Neural progenitor cell (in vitro differentiated cells): ENCODE data around the gene SKOR1. TPM values are rescaled to one million over a fixed set of nuclear protein-coding genes. Genes with fewer than 3 reads are reported as not detected.

ENCODE experiments used
- DNase-seq: peaks from one replicate; pipeline ENCODE4 v3.0.0-alpha.2; 2016; ENCODE audit warnings: low spot score
- H2AFZ ChIP-seq: fragments of 200-600 bp; sonication (generic); replicated peaks from 2 replicates; pipeline ENCODE4 v1.6.1; 2016; ENCODE audit warnings: antibody characterized with exemption
- H3F3A ChIP-seq: fragments of 200-600 bp; sonication (generic); 2 replicates; pipeline ENCODE4 v1.6.1; 2016; ENCODE audit warnings: antibody characterized with exemption, low read depth
- H3K27ac ChIP-seq: fragments of 200-600 bp; sonication (generic); 2 replicates; pipeline ENCODE4 v1.5.1; 2016; ENCODE audit warnings: mild to moderate bottlenecking
- H3K27me3 ChIP-seq: fragments of 200-600 bp; sonication (generic); 2 replicates; pipeline ENCODE4 v1.6.1; 2016; ENCODE audit warnings: mild to moderate bottlenecking, moderate library complexity
- H3K36me3 ChIP-seq: fragments of 200-600 bp; sonication (generic); 2 replicates; pipeline ENCODE4 v1.5.1; 2016
- H3K4me1 ChIP-seq: fragments of 200-600 bp; sonication (generic); 2 replicates; pipeline ENCODE4 v1.6.1; 2016; ENCODE audit warnings: mixed run types
- H3K4me2 ChIP-seq: fragments of 200-600 bp; sonication (generic); 2 replicates; pipeline ENCODE4 v1.6.1; 2016
- H3K4me3 ChIP-seq: fragments of 200-600 bp; sonication (generic); 2 replicates; pipeline ENCODE4 v1.5.1; 2016
- H3K79me2 ChIP-seq: fragments of 200-600 bp; sonication (generic); 2 replicates; pipeline ENCODE4 v1.6.1; 2016; ENCODE audit warnings: low read depth
- H3K9ac ChIP-seq: fragments of 200-600 bp; sonication (generic); 2 replicates; pipeline ENCODE4 v1.6.1; 2016
- H3K9me3 ChIP-seq: fragments of 200-600 bp; sonication (generic); 2 replicates; pipeline ENCODE4 v1.5.1; 2016; ENCODE audit warnings: low read depth
- H4K20me1 ChIP-seq: fragments of 200-600 bp; sonication (generic); 2 replicates; pipeline ENCODE4 v1.6.1; 2016; ENCODE audit warnings: low read depth
- H3K27ac Mint-ChIP-seq: 3 replicates; pipeline ENCODE4 v1.8.0; 2021; ENCODE audit warnings: mixed read lengths
- H3K27me3 Mint-ChIP-seq: 2 replicates; pipeline ENCODE4 v1.8.0; 2022; ENCODE audit warnings: low read depth, mild to moderate bottlenecking, inconsistent platforms, moderate library complexity, mixed read lengths; ENCODE audit not compliant: insufficient read depth
- H3K36me3 Mint-ChIP-seq: 3 replicates; pipeline ENCODE4 v1.8.0; 2021; ENCODE audit warnings: mixed read lengths
- H3K4me1 Mint-ChIP-seq: 3 replicates; pipeline ENCODE4 v1.8.0; 2021; ENCODE audit warnings: mixed read lengths
- H3K4me3 Mint-ChIP-seq: 3 replicates; pipeline ENCODE4 v1.8.0; 2021; ENCODE audit warnings: mild to moderate bottlenecking, moderate library complexity, mixed read lengths
- H3K9me3 Mint-ChIP-seq: 3 replicates; pipeline ENCODE4 v1.8.0; 2020; ENCODE audit warnings: mixed read lengths
- EZH2 ChIP-seq: fragments of 200-600 bp; sonication (generic); IDR thresholded peaks from 2 replicates; pipeline ENCODE4 v1.6.1; 2017; ENCODE audit warnings: antibody characterized with exemption, mild to moderate bottlenecking, moderate library complexity
- EZH2phosphoT487 ChIP-seq: fragments of 200-600 bp; sonication (generic); IDR thresholded peaks from 2 replicates; pipeline ENCODE4 v1.6.1; 2017; ENCODE audit warnings: antibody characterized with exemption
- total RNA-seq: library from RNA; depleted of rRNA; stranded (reverse); fragments of >200 nt; gene quantifications from 2 replicates; pipeline ENCODE4 v1.2.3, GENCODE V29; 2015; ENCODE audit warnings: low replicate concordance
- TF ChIP-seq, protein P1 (sequence below): fragments of 200-600 bp; sonication (generic); IDR thresholded peaks from 2 replicates; pipeline ENCODE4 v1.5.1; 2017; ENCODE audit warnings: antibody characterized with exemption, mild to moderate bottlenecking

Gene SKOR1
- total RNA-seq, 1 donor from 2014 or later, result 0.51 TPM

DNA sequence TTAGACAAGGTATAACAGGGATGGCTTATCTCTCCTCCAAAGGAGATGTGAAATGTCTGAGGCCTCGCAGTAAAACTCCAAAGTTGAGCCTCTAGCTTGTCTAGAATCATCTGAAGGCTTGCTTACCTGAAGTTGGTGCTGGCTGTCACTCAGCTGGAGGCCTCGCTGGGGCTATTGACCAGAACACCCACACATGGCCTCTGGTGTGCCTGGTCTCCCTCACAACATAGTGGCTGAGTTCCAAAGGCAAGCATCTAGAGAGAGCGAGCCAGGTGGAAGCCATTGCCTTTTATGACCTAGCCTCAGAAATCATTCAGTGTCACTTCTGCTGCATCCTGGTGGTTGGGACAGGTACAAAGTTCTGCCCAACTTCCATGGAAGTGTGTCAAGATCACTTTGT is 31.9 kb downstream of the SKOR1 start:
- H3K4me3 Mint-ChIP-seq, result no peak overlapping the region
- no peaks in the 10 kb centered on the region for H3F3A ChIP-seq
- no peaks in the 10 kb centered on the region for H3K79me2 ChIP-seq
- H3K9ac ChIP-seq, result no peak overlapping the region
- peaks cover 16% of the 10 kb centered on the region for H3K27me3 Mint-ChIP-seq
- peaks cover 3% of the 10 kb centered on the region for H3K4me1 ChIP-seq
- no peaks in the 10 kb centered on the region for H3K36me3 ChIP-seq
- H3K27ac ChIP-seq, result no peak overlapping the region
- H3K36me3 Mint-ChIP-seq, result no peaks in the 10 kb centered on the region
- TF ChIP-seq EZH2 (no peak), EZH2phosphoT487 (no peak)
- TF ChIP-seq, protein P1, sequence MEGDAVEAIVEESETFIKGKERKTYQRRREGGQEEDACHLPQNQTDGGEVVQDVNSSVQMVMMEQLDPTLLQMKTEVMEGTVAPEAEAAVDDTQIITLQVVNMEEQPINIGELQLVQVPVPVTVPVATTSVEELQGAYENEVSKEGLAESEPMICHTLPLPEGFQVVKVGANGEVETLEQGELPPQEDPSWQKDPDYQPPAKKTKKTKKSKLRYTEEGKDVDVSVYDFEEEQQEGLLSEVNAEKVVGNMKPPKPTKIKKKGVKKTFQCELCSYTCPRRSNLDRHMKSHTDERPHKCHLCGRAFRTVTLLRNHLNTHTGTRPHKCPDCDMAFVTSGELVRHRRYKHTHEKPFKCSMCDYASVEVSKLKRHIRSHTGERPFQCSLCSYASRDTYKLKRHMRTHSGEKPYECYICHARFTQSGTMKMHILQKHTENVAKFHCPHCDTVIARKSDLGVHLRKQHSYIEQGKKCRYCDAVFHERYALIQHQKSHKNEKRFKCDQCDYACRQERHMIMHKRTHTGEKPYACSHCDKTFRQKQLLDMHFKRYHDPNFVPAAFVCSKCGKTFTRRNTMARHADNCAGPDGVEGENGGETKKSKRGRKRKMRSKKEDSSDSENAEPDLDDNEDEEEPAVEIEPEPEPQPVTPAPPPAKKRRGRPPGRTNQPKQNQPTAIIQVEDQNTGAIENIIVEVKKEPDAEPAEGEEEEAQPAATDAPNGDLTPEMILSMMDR, result no peak
- no peaks in the 10 kb centered on the region for H3K27me3 ChIP-seq
- H4K20me1 ChIP-seq, result no peaks in the 10 kb centered on the region
- no peak overlapping the region for H3K4me2 ChIP-seq
- H2AFZ ChIP-seq, result no peak overlapping the region
- no peak for DNase-seq
- no peak overlapping the region for H3K27ac Mint-ChIP-seq
- no peaks in the 10 kb centered on the region for H3K9me3 ChIP-seq
- H3K4me3 ChIP-seq, result no peak overlapping the region
- H3K9me3 Mint-ChIP-seq, result no peaks in the 10 kb centered on the region
- H3K4me1 Mint-ChIP-seq, result peaks cover 47% of the 10 kb centered on the region

DNA sequence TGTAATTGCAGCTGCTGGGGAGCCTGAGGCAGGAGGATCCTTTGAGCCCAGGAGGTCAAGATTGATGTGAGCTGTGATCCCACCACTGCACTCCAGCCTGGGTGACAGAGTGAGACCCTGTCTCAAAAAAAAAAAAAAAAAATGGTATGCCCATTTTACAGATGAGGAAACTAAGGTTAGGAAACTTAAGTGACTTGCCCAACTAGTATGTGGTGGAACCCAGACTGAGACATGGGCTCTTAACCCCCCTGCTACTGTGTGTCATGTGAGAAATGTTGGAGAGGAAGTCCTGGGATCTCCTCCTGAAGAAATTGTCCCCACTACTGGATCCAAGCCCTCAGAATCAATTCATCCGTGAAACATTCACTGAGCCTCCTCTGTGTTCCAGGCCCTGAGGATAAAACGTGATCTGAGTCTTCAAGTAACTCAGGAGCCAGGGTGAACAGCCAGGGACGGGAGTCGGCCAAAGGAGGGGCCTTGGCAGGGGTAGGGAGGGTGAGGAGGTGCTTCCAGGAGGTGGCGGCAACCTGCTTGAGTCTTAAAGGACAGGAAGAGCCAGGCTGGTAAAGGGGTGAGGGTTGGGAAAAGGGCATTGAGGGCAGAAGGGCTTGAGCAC is 34.1 kb downstream of the SKOR1 start:
- peak overlapping the region; percentile 50 for H3K27ac Mint-ChIP-seq
- Histone ChIP-seq H3K36me3 (no peaks in the 10 kb centered on the region), H3K4me1 (peaks cover 9% of the 10 kb centered on the region), H3K4me2 (no peak overlapping the region), H3K9ac (no peak overlapping the region), H3K27me3 (no peaks in the 10 kb centered on the region), H4K20me1 (no peaks in the 10 kb centered on the region), H3K9me3 (no peaks in the 10 kb centered on the region), H3K4me3 (no peak overlapping the region), H3K27ac (no peak overlapping the region), H3K79me2 (no peaks in the 10 kb centered on the region), H2AFZ (no peak overlapping the region), H3F3A (peaks cover 17% of the 10 kb centered on the region)
- H3K27me3 Mint-ChIP-seq, result peaks cover 21% of the 10 kb centered on the region
- no peak overlapping the region for H3K4me3 Mint-ChIP-seq
- H3K4me1 Mint-ChIP-seq, result peaks cover 47% of the 10 kb centered on the region
- no peak for DNase-seq
- no peaks in the 10 kb centered on the region for H3K36me3 Mint-ChIP-seq
- TF ChIP-seq EZH2phosphoT487 (no peak), EZH2 (no peak)
- TF ChIP-seq, protein P1, result no peak
- no peaks in the 10 kb centered on the region for H3K9me3 Mint-ChIP-seq

DNA sequence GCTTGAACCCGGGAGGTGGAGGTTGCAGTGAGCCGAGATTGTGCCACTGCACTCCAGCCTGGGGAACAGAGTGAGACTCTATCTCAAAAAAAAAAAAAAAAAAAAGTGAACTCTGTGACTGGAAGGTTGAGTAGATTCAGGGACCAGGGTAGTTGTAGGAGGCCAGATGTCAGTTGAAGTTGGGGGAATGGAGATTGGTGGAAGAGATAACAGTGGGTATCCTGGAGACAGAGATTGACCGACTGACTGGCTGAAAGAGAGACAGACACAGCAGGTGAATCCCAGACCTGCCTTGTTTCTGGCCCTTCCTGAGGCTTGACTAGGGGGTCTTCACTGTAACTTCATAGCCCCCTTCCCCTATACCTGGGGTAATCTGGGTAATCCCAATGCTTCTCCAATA is 36.7 kb downstream of the SKOR1 start:
- H3K9me3 Mint-ChIP-seq, result no peaks in the 10 kb centered on the region
- peaks cover 41% of the 10 kb centered on the region for H3F3A ChIP-seq
- no peaks in the 10 kb centered on the region for H3K36me3 ChIP-seq
- H3K4me2 ChIP-seq, result no peak overlapping the region
- peaks cover 24% of the 10 kb centered on the region for H3K27me3 Mint-ChIP-seq
- no peak for DNase-seq
- TF ChIP-seq, protein P1, result no peak
- TF ChIP-seq EZH2 (no peak), EZH2phosphoT487 (no peak)
- no peak overlapping the region for H3K4me3 Mint-ChIP-seq
- no peaks in the 10 kb centered on the region for H3K9me3 ChIP-seq
- H3K27ac Mint-ChIP-seq, result no peak overlapping the region
- no peaks in the 10 kb centered on the region for H3K79me2 ChIP-seq
- no peaks in the 10 kb centered on the region for H3K36me3 Mint-ChIP-seq
- no peak overlapping the region for H3K27ac ChIP-seq
- H3K9ac ChIP-seq, result no peak overlapping the region
- H4K20me1 ChIP-seq, result no peaks in the 10 kb centered on the region
- no peak overlapping the region for H3K4me3 ChIP-seq
- peaks cover 50% of the 10 kb centered on the region for H3K4me1 Mint-ChIP-seq
- no peak overlapping the region for H2AFZ ChIP-seq
- H3K27me3 ChIP-seq, result no peaks in the 10 kb centered on the region
- H3K4me1 ChIP-seq, result peaks cover 26% of the 10 kb centered on the region
